Measurements from ENCODE around the gene DLX6.

The DLX6 gene

GRCh38 chr7:96996111-96996957 lies 9.0 kb upstream of the DLX6 start:
- no peak overlapping the region for H3K27ac ChIP-seq
- no peak for TF ChIP-seq CTCF (conservative IDR thresholded peaks at IDR 0.05)
- no peak for TF ChIP-seq ZFX (IDR thresholded peaks at IDR 0.05)

DNA sequence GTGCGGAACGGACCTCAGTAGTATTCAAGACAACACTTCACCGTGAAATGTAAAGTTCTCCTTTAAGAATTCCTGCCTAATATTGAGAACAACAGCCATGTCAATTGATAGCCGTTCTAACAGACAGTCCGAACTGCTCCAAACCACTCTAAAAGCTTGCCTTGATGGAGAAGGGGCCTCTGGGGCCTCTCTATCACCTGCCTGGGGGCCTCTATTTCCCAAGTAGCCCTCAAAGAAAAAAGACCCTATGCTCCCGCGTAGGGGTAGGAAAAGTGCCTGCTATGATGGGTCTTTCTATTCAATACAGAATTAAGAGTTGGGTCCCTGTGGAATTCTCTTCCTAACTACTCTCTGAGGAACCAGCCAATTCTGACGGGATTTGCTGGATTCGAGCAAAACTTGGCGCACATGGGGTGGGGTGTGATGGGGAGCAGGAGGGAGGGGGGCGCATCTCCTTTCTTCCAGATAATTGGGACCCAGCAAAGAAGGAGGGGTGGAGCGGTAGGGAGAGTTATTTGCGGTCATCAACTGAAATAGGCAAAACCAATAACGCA lies 8.3 kb upstream of the DLX6 start:
- TF ChIP-seq CTCF (conservative IDR thresholded peaks at IDR 0.05) (no peak), ZFX (IDR thresholded peaks at IDR 0.05) (no peak)
- H3K27ac ChIP-seq: no peak overlapping the region

GRCh38 chr7:96997512-96998032 lies 7.8 kb upstream of the DLX6 start:
- no peak overlapping the region for H3K27ac ChIP-seq
- no peak for TF ChIP-seq ZFX (IDR thresholded peaks at IDR 0.05)

DNA sequence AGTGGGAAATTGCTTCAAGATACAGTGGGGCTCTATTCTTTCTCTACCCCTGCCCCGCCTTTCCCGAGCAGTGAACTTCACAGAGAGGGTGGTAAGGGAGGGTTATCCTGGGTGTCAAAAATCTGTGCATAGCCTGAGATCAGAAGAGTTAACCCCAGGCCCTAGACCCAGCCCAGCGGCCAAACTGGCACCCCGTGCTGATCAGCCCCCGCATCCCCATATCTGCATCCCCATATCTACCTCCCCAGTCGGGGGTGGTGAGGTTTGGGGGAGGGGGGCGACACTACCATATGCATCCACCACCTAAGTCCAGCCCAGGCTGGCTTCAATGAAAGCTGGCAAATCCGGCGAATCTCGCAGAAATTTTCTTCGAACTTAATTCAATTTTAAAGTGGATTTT lies 7.0 kb upstream of the DLX6 start:
- TF ChIP-seq ZFX (IDR thresholded peaks at IDR 0.05): no peak
- no peak for TF ChIP-seq CTCF (conservative IDR thresholded peaks at IDR 0.05)
- H3K27ac ChIP-seq: no peak overlapping the region

GRCh38 chr7:96998744-96999143 lies 6.6 kb upstream of the DLX6 start:
- TF ChIP-seq CTCF (conservative IDR thresholded peaks at IDR 0.05): no peak
- H3K27ac ChIP-seq: no peak overlapping the region

- TF ChIP-seq ZFX (IDR thresholded peaks at IDR 0.05) (no peak), CTCF (conservative IDR thresholded peaks at IDR 0.05) (no peak)
These were observed 4.1 kb upstream of the DLX6 start for GRCh38 chr7:97001221-97001620.

DNA sequence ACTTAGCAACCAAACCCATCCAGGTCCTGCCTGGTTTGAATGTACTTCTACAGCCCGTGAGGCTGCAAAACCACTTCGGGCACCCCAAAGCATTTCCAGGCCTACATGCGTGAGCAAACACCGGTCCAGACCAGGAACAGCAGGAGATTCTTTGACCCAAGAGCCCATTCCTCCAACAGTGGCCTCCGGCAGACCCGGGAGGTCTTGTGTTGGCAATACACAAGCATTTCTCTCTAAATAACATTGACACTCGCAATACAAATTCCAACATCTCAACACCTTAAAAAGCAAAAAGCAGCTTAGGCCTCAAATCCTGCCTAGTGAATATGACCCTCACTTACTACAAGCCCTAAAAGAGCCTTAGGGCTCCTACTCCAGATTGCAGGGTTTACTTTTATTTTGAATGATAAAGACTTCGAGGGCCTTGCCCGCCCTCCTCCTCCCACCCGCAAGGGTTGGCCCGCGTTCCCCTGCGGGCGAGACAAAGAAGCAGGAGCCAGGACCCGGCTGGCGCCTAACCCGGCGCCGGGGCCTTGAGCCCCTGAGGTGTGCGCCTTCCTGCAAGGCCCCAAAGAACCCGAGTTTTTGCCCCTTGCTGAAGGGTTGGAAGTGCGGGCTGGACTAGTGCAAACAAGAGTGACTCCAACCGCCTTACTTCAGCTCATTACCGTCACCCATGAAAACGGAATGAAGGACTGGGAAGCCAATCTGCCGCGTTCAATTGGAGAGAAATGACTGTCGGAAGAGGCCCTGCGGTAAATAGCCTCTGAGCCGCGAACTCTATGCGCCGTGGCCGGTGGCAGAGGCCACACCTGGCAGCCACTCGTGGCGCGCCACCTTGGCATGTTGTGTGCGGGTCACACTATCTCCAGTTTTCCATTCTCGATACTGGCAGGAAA lies 3.4 kb upstream of the DLX6 start:
- H3K27ac ChIP-seq: no peak overlapping the region
- TF ChIP-seq ZFX (IDR thresholded peaks at IDR 0.05) (no peak), CTCF (conservative IDR thresholded peaks at IDR 0.05) (no peak)

More at GRCh38 chr7:97001221-97001620, 4.1 kb upstream of the DLX6 start:
- H3K27ac ChIP-seq: no peak overlapping the region

Measured in C4-2B (cell line).